ENCODE data around the gene PRPF6.
"Not testable (repeated sequence)": the region's sequence is repeated elsewhere in the genome, so short reads cannot be mapped to it uniquely, and the experiment has no call there.

The PRPF6 gene

GRCh38 chr20:63974402-63975200 lies 6.3 kb upstream of the PRPF6 start:
- Histone ChIP-seq H3K4me1 (ENCODE audit: control insufficient read depth in 1 of 2, insufficient read depth in 2 of 2, low read length in 2 of 2) (peaks cover 13 to 27% of the 10 kb centered on the region in 2 donors), H3K9ac (ENCODE audit: low read depth in 1 of 2, low read length in 2 of 2) (no peak overlapping the region), H3K27ac (ENCODE audit: low read depth, low read length) (no peak overlapping the region), H3K9me3 (ENCODE audit: control insufficient read depth in 1 of 2, low read length in 2 of 2) (no peaks in the 10 kb centered on the region), H3K27me3 (ENCODE audit: control insufficient read depth in 1 of 2, insufficient read depth in 2 of 2, low read length in 2 of 2) (no peaks in the 10 kb centered on the region), H3K36me3 (ENCODE audit: control insufficient read depth in 1 of 2, insufficient read depth in 2 of 2, low read length in 2 of 2) (no peaks in the 10 kb centered on the region), H3K4me3 (ENCODE audit: low read depth in 1 of 2, low read length in 2 of 2) (no peak overlapping the region)

DNA sequence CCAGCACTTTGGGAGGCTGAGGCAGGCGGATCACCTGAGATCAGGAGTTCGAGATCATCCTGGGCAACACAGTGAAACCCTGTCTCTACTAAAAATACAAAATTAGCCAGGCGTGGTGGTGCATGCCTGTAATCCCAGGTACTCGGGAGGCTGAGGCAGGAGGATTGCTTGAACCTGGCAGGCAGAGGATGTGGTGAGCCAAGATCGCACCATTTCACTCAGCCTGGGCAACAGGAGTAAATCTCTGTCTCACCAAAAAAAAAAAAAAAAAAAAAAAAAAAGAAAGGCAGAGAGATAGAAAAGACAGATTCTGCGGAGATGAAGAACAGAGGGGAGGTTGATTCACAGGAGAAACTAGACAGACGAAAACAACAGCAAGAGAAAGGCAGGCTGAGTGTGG lies 4.4 kb upstream of the PRPF6 start:
- H3K27me3 ChIP-seq (ENCODE audit: control insufficient read depth in 1 of 2, insufficient read depth in 2 of 2, low read length in 2 of 2); H3K36me3 ChIP-seq (ENCODE audit: control insufficient read depth in 1 of 2, insufficient read depth in 2 of 2, low read length in 2 of 2); H3K9me3 ChIP-seq (ENCODE audit: control insufficient read depth in 1 of 2, low read length in 2 of 2); H3K9ac ChIP-seq (ENCODE audit: low read depth in 1 of 2, low read length in 2 of 2); H3K4me3 ChIP-seq (ENCODE audit: low read depth in 1 of 2, low read length in 2 of 2); H3K27ac ChIP-seq (ENCODE audit: low read depth, low read length): not testable (repeated sequence)
- H3K4me1 ChIP-seq (ENCODE audit: control insufficient read depth in 1 of 2, insufficient read depth in 2 of 2, low read length in 2 of 2), result peaks cover 24 to 36% of the 10 kb centered on the region in 2 donors

GRCh38 chr20:63976980-63977738 lies 3.8 kb upstream of the PRPF6 start:
- Histone ChIP-seq H3K9me3 (ENCODE audit: control insufficient read depth in 1 of 2, low read length in 2 of 2) (no peaks in the 10 kb centered on the region), H3K4me3 (ENCODE audit: low read depth in 1 of 2, low read length in 2 of 2) (no peak overlapping the region), H3K36me3 (ENCODE audit: control insufficient read depth in 1 of 2, insufficient read depth in 2 of 2, low read length in 2 of 2) (no peaks in the 10 kb centered on the region), H3K4me1 (ENCODE audit: control insufficient read depth in 1 of 2, insufficient read depth in 2 of 2, low read length in 2 of 2) (peaks cover 28 to 42% of the 10 kb centered on the region in 2 donors), H3K9ac (ENCODE audit: low read depth in 1 of 2, low read length in 2 of 2) (peak overlapping the region in 1 of 2 donors; percentile 32), H3K27me3 (ENCODE audit: control insufficient read depth in 1 of 2, insufficient read depth in 2 of 2, low read length in 2 of 2) (no peaks in the 10 kb centered on the region), H3K27ac (ENCODE audit: low read depth, low read length) (no peak overlapping the region)

DNA sequence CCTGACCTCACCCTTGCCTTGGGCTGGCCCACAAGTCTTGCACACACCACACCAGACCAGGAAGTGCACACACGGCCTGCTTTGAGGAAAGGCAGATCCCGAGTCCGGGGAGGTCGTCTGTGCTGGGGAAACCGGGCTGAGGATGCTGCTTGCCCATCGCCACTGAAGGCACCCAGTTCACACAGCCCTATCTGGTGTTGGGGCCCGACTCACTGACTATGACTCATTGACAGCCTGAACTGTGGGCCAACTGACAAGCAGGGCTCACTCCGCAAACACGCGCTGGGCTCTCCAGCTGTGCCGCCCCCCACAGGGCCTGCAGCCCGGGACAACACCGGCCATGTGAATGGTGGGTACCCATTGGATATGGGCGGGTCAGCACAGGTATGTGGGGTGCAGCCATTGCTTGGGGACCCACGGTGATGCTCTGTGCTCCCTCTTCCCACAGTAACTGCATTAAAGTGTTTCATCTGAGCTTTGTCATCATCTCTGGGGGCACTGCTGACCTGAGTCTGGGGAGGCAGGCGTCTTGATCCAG lies 3.1 kb upstream of the PRPF6 start:
- Histone ChIP-seq H3K9me3 (ENCODE audit: control insufficient read depth in 1 of 2, low read length in 2 of 2) (no peaks in the 10 kb centered on the region), H3K27me3 (ENCODE audit: control insufficient read depth in 1 of 2, insufficient read depth in 2 of 2, low read length in 2 of 2) (no peaks in the 10 kb centered on the region), H3K9ac (ENCODE audit: low read depth in 1 of 2, low read length in 2 of 2) (peak overlapping the region; percentile 32 to 43), H3K4me3 (ENCODE audit: low read depth in 1 of 2, low read length in 2 of 2) (peak overlapping the region in 1 of 2 donors; percentile 3), H3K36me3 (ENCODE audit: control insufficient read depth in 1 of 2, insufficient read depth in 2 of 2, low read length in 2 of 2) (peaks cover 0 to 1% of the 10 kb centered on the region in 2 donors), H3K27ac (ENCODE audit: low read depth, low read length) (no peak overlapping the region), H3K4me1 (ENCODE audit: control insufficient read depth in 1 of 2, insufficient read depth in 2 of 2, low read length in 2 of 2) (peaks cover 28 to 47% of the 10 kb centered on the region in 2 donors)

GRCh38 chr20:63978319-63979228 lies 2.4 kb upstream of the PRPF6 start:
- no peaks in the 10 kb centered on the region for H3K9me3 ChIP-seq (ENCODE audit: control insufficient read depth in 1 of 2, low read length in 2 of 2)
- peak overlapping the region; percentile 6 for H3K27ac ChIP-seq (ENCODE audit: low read depth, low read length)
- H3K9ac ChIP-seq (ENCODE audit: low read depth in 1 of 2, low read length in 2 of 2), result peak overlapping the region; percentile 43 to 57
- H3K4me1 ChIP-seq (ENCODE audit: control insufficient read depth in 1 of 2, insufficient read depth in 2 of 2, low read length in 2 of 2), result peaks cover 28 to 46% of the 10 kb centered on the region in 2 donors
- peak overlapping the region; percentile 67 to 74 for H3K4me3 ChIP-seq (ENCODE audit: low read depth in 1 of 2, low read length in 2 of 2)
- no peaks in the 10 kb centered on the region for H3K27me3 ChIP-seq (ENCODE audit: control insufficient read depth in 1 of 2, insufficient read depth in 2 of 2, low read length in 2 of 2)
- peaks cover 0 to 6% of the 10 kb centered on the region in 2 donors for H3K36me3 ChIP-seq (ENCODE audit: control insufficient read depth in 1 of 2, insufficient read depth in 2 of 2, low read length in 2 of 2)

GRCh38 chr20:63979229-63979556 lies 1.7 kb upstream of the PRPF6 start:
- Histone ChIP-seq H3K27ac (ENCODE audit: low read depth, low read length) (peak overlapping the region; percentile 20), H3K4me3 (ENCODE audit: low read depth in 1 of 2, low read length in 2 of 2) (peak overlapping the region; percentile 67 to 74), H3K9ac (ENCODE audit: low read depth in 1 of 2, low read length in 2 of 2) (peak overlapping the region; percentile 43 to 57), H3K4me1 (ENCODE audit: control insufficient read depth in 1 of 2, insufficient read depth in 2 of 2, low read length in 2 of 2) (peaks cover 28 to 43% of the 10 kb centered on the region in 2 donors), H3K9me3 (ENCODE audit: control insufficient read depth in 1 of 2, low read length in 2 of 2) (no peaks in the 10 kb centered on the region), H3K27me3 (ENCODE audit: control insufficient read depth in 1 of 2, insufficient read depth in 2 of 2, low read length in 2 of 2) (no peaks in the 10 kb centered on the region), H3K36me3 (ENCODE audit: control insufficient read depth in 1 of 2, insufficient read depth in 2 of 2, low read length in 2 of 2) (peaks cover 0 to 12% of the 10 kb centered on the region in 2 donors)

GRCh38 chr20:63979557-63980316 lies 1.2 kb upstream of the PRPF6 start, which contains the start of gene SAMD10:
Gene SAMD10, minus strand, starts transcription at chr20:63979642. Its CDS starts 175 bp downstream, at chr20:63979467.
- Histone ChIP-seq H3K9ac (ENCODE audit: low read depth in 1 of 2, low read length in 2 of 2) (peak within 1 kb of the TSS; percentile 43 to 66), H3K27me3 (ENCODE audit: control insufficient read depth in 1 of 2, insufficient read depth in 2 of 2, low read length in 2 of 2) (no peaks in the 10 kb centered on the region), H3K27ac (ENCODE audit: low read depth, low read length) (peak within 1 kb of the TSS; percentile 20), H3K4me3 (ENCODE audit: low read depth in 1 of 2, low read length in 2 of 2) (peak within 1 kb of the TSS; percentile 95 to 99), H3K4me1 (ENCODE audit: control insufficient read depth in 1 of 2, insufficient read depth in 2 of 2, low read length in 2 of 2) (peaks cover 28 to 43% of the 10 kb centered on the region in 2 donors), H3K36me3 (ENCODE audit: control insufficient read depth in 1 of 2, insufficient read depth in 2 of 2, low read length in 2 of 2) (peaks cover 4 to 17% of the 10 kb centered on the region in 2 donors), H3K9me3 (ENCODE audit: control insufficient read depth in 1 of 2, low read length in 2 of 2) (no peaks in the 10 kb centered on the region)

DNA sequence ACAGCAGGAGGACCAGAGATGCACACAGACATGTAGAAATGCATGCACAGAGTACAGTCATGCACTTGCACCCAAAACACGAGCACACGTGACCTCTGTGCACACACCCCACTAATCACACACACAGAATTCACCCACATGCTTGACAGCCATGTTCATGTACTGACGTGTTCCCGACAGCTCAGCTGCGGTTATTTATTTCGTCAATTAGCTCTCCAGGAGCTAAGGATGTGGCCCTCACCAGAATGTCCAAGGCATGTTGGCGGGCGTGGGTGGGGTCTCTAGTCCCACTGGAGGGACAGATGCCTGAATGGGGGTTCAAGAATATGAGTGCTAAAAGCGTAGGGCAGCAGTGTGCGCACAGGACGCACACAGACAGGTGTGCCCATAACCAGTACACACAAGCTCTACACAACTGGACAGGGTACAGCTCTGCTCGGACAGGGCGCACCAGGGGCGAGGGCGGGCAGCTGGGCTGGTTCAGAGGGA lies 571 bp upstream of the PRPF6 start:
- H3K27me3 ChIP-seq (ENCODE audit: control insufficient read depth in 1 of 2, insufficient read depth in 2 of 2, low read length in 2 of 2), result no peaks in the 10 kb centered on the region
- H3K9ac ChIP-seq (ENCODE audit: low read depth in 1 of 2, low read length in 2 of 2), result peak overlapping the region in 1 of 2 donors; percentile 66
- H3K36me3 ChIP-seq (ENCODE audit: control insufficient read depth in 1 of 2, insufficient read depth in 2 of 2, low read length in 2 of 2), result peaks cover 10 to 23% of the 10 kb centered on the region in 2 donors
- H3K4me1 ChIP-seq (ENCODE audit: control insufficient read depth in 1 of 2, insufficient read depth in 2 of 2, low read length in 2 of 2), result peaks cover 28 to 43% of the 10 kb centered on the region in 2 donors
- H3K27ac ChIP-seq (ENCODE audit: low read depth, low read length), result peak overlapping the region; percentile 39
- H3K4me3 ChIP-seq (ENCODE audit: low read depth in 1 of 2, low read length in 2 of 2), result peak overlapping the region; percentile 95 to 99
- H3K9me3 ChIP-seq (ENCODE audit: control insufficient read depth in 1 of 2, low read length in 2 of 2), result no peaks in the 10 kb centered on the region

- no peak overlapping the region for H3K27ac ChIP-seq (ENCODE audit: low read depth, low read length)
- H3K36me3 ChIP-seq (ENCODE audit: control insufficient read depth in 1 of 2, insufficient read depth in 2 of 2, low read length in 2 of 2), result peaks cover 10 to 42% of the 10 kb centered on the region in 2 donors
- H3K27me3 ChIP-seq (ENCODE audit: control insufficient read depth in 1 of 2, insufficient read depth in 2 of 2, low read length in 2 of 2), result no peaks in the 10 kb centered on the region
- H3K4me1 ChIP-seq (ENCODE audit: control insufficient read depth in 1 of 2, insufficient read depth in 2 of 2, low read length in 2 of 2), result peaks cover 22 to 35% of the 10 kb centered on the region in 2 donors
- H3K9me3 ChIP-seq (ENCODE audit: control insufficient read depth in 1 of 2, low read length in 2 of 2), result no peaks in the 10 kb centered on the region
- no peak overlapping the region for H3K9ac ChIP-seq (ENCODE audit: low read depth in 1 of 2, low read length in 2 of 2)
- H3K4me3 ChIP-seq (ENCODE audit: low read depth in 1 of 2, low read length in 2 of 2), result no peak overlapping the region
Observed at GRCh38 chr20:63982937-63983336, 2.0 kb downstream of the PRPF6 start.
